ENCODE data around the gene NPSR1. TPM values are rescaled to one million over a fixed set of nuclear protein-coding genes. Genes with fewer than 3 reads are reported as not detected.

The NPSR1 gene
- total and polyA plus RNA-seq, 12 donors: not detected

DNA sequence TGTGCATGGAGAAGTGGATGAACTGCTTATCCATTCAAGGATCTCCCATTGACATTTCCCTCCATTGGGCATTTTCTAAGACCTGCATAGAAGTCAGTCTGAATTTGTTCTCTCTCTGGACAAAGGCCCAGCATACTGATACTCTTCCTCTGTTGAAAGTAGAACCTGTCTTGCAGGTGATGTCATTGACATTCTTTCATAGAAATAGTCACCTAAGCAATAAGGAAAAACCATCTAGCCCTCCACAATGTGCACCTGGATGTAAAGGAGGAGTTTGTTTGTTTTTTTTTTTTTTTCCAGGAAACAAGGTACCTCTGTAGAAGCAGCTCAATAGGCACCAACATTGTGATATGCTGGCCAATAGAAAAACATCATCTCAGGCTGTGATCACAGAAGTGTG is 228.8 kb downstream of the NPSR1 start:
- H3K9me3 ChIP-seq: peaks cover 0 to 25% (median 8%) of the 10 kb centered on the region in 11 donors
- no peaks in the 10 kb centered on the region for H3K36me3 ChIP-seq
- TF ChIP-seq, protein P1, sequence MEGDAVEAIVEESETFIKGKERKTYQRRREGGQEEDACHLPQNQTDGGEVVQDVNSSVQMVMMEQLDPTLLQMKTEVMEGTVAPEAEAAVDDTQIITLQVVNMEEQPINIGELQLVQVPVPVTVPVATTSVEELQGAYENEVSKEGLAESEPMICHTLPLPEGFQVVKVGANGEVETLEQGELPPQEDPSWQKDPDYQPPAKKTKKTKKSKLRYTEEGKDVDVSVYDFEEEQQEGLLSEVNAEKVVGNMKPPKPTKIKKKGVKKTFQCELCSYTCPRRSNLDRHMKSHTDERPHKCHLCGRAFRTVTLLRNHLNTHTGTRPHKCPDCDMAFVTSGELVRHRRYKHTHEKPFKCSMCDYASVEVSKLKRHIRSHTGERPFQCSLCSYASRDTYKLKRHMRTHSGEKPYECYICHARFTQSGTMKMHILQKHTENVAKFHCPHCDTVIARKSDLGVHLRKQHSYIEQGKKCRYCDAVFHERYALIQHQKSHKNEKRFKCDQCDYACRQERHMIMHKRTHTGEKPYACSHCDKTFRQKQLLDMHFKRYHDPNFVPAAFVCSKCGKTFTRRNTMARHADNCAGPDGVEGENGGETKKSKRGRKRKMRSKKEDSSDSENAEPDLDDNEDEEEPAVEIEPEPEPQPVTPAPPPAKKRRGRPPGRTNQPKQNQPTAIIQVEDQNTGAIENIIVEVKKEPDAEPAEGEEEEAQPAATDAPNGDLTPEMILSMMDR (IDR thresholded peaks at IDR 0.05): no peak
- DNase-seq: no peak
- H3K4me1 ChIP-seq: no peaks in the 10 kb centered on the region
- intact Hi-C loops (cut with DNase I): no loop called here
- ATAC-seq: no peak
- H3K27ac ChIP-seq: no peak overlapping the region
- no peaks in the 10 kb centered on the region for H3K27me3 ChIP-seq
- no peak overlapping the region for H3K4me3 ChIP-seq

DNA sequence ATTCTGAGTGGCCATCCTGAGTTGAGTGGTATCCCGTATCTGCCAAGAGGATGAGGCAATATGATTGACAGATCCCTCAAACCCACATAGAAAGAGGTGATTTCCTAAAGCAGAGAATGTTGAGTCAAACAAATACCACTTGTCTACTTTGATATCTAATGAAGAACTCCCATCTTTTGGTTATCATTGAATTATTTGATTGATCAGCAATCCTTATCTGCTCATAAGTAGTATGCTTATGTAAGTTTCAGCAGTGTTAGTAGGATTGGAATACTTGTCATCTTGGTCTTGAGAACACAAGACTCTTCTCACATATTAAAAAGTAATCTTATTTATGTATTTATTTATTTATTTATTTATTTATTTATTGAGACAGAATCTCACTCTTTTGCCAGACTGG is 231.9 kb downstream of the NPSR1 start:
- 65 to 71% methylated on average over 1 of the region's 1 CpG for WGBS, 2 donors
- no peak overlapping the region for H3K27ac ChIP-seq
- DNase-seq (no peak), ATAC-seq (no peak)
- no peaks in the 10 kb centered on the region for H3K4me1 ChIP-seq
- H3K9me3 ChIP-seq: peaks cover 0 to 13% (median 0%) of the 10 kb centered on the region in 11 donors
- TF ChIP-seq, protein P1 (IDR thresholded peaks at IDR 0.05): no peak
- no peaks in the 10 kb centered on the region for H3K36me3 ChIP-seq
- intact Hi-C loops (cut with DNase I): no loop called here
- H3K4me3 ChIP-seq: no peak overlapping the region
- H3K27me3 ChIP-seq: peaks cover 0 to 5% (median 0%) of the 10 kb centered on the region in 7 donors

DNA sequence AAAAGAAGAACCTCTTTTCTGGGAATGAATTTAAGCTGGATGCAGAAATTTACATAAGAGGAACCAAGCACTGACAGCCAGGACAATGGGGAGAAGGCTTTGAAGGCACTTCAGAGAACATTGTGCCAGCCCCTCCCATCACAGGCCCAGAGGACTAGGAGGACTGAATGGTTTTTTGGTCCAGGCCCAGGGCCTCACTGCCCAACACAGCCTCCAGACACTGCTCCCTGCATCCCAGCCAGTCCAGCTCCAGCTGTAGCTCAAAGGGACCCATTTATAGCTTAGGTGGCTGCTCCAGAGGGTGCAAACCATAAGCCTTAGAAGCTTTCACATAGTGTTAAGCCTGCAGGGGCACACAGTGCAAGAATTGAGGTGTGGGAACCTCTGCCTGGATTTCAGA is 237.2 kb downstream of the NPSR1 start:
- intact Hi-C loops (cut with DNase I): no loop called here
- Histone ChIP-seq H3K36me3 (no peaks in the 10 kb centered on the region), H3K27ac (no peak overlapping the region), H3K4me3 (no peak overlapping the region), H3K4me1 (no peaks in the 10 kb centered on the region), H3K27me3 (peaks cover 0 to 5% (median 0%) of the 10 kb centered on the region in 7 donors), H3K9me3 (peaks cover 0 to 25% (median 4%) of the 10 kb centered on the region in 11 donors)
- ATAC-seq (no peak), DNase-seq (no peak)
- TF ChIP-seq, protein P1 (IDR thresholded peaks at IDR 0.05): no peak
